KMS-11 (cell line): ENCODE results near the gene ALG3.

ENCODE experiments used
- H2AFZ ChIP-seq: fragments of 200-600 bp; sonication (generic); 2 replicates; pipeline ENCODE4 v1.6.1; 2016; ENCODE audit warnings: antibody characterized with exemption, mixed run types, low read depth
- H3K27ac ChIP-seq: fragments of 200-600 bp; sonication (generic); 2 replicates; pipeline ENCODE4 v1.6.1; 2016; ENCODE audit warnings: mild to moderate bottlenecking, mixed run types
- H3K27me3 ChIP-seq: fragments of 200-600 bp; sonication (generic); 2 replicates; pipeline ENCODE4 v1.6.1; 2017; ENCODE audit warnings: mild to moderate bottlenecking, low read depth, mixed run types, moderate library complexity; ENCODE audit not compliant: insufficient read depth
- H3K36me3 ChIP-seq: fragments of 200-600 bp; sonication (generic); 2 replicates; pipeline ENCODE4 v1.6.1; 2017; ENCODE audit warnings: mild to moderate bottlenecking, mixed run types; ENCODE audit not compliant: insufficient read depth
- H3K4me1 ChIP-seq: fragments of 200-600 bp; sonication (generic); 2 replicates; pipeline ENCODE4 v1.6.1; 2016; ENCODE audit warnings: mild to moderate bottlenecking, low read depth, mixed run types; ENCODE audit not compliant: poor library complexity, severe bottlenecking
- H3K4me2 ChIP-seq: fragments of 200-600 bp; sonication (generic); 2 replicates; pipeline ENCODE4 v1.7.0; 2016; ENCODE audit warnings: mild to moderate bottlenecking, mixed run types
- H3K4me3 ChIP-seq: fragments of 200-600 bp; sonication (generic); IDR thresholded peaks from 2 replicates; pipeline ENCODE4 v1.6.1; 2017; ENCODE audit warnings: low read depth, low read length, mixed read lengths; ENCODE audit not compliant: insufficient read depth
- H3K79me2 ChIP-seq: fragments of 200-600 bp; sonication (generic); 2 replicates; pipeline ENCODE4 v1.6.1; 2016; ENCODE audit warnings: low read depth, mixed run types; ENCODE audit not compliant: insufficient read depth
- H3K9ac ChIP-seq: fragments of 200-600 bp; sonication (generic); 2 replicates; pipeline ENCODE4 v1.6.1; 2016; ENCODE audit warnings: mild to moderate bottlenecking, mixed run types
- H4K20me1 ChIP-seq: fragments of 200-600 bp; sonication (generic); 2 replicates; pipeline ENCODE4 v1.6.1; 2016; ENCODE audit warnings: mild to moderate bottlenecking, mixed run types; ENCODE audit not compliant: insufficient read depth
- TF ChIP-seq, protein P1 (sequence below): fragments of 200-600 bp; sonication (generic); conservative IDR thresholded peaks from 2 replicates; pipeline ENCODE4 v1.6.1; 2017; ENCODE audit warnings: low read depth, mild to moderate bottlenecking, antibody characterized with exemption, low read length, moderate library complexity, mixed read lengths

The ALG3 gene

DNA sequence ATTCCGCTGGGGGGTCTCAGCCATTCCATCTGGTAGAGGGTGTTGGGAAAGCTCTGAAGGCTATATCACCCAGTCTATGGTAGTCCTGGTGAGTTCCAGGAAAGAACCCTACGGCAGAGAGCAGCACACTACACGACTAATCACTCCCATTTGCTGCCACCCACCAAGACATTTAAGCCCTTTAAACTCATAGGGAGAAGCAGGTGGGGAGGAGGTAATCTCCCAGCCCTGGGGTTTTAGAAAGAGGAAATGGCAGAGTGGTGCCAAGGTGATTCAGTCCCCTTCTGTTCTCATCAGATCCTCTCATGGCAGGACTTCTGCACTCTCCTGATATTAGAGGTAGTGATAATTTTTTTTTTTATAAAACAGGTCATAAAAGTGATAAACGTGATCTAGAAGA lies 29.9 kb downstream of the ALG3 start:
- Histone ChIP-seq H3K4me2 (no peak overlapping the region), H3K27ac (no peak overlapping the region), H3K79me2 (no peaks in the 10 kb centered on the region), H2AFZ (no peak overlapping the region), H3K27me3 (no peaks in the 10 kb centered on the region), H4K20me1 (no peaks in the 10 kb centered on the region), H3K36me3 (no peaks in the 10 kb centered on the region), H3K9ac (no peak overlapping the region), H3K4me3 (no peak overlapping the region), H3K4me1 (no peaks in the 10 kb centered on the region)
- TF ChIP-seq, protein P1, sequence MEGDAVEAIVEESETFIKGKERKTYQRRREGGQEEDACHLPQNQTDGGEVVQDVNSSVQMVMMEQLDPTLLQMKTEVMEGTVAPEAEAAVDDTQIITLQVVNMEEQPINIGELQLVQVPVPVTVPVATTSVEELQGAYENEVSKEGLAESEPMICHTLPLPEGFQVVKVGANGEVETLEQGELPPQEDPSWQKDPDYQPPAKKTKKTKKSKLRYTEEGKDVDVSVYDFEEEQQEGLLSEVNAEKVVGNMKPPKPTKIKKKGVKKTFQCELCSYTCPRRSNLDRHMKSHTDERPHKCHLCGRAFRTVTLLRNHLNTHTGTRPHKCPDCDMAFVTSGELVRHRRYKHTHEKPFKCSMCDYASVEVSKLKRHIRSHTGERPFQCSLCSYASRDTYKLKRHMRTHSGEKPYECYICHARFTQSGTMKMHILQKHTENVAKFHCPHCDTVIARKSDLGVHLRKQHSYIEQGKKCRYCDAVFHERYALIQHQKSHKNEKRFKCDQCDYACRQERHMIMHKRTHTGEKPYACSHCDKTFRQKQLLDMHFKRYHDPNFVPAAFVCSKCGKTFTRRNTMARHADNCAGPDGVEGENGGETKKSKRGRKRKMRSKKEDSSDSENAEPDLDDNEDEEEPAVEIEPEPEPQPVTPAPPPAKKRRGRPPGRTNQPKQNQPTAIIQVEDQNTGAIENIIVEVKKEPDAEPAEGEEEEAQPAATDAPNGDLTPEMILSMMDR = no peak

DNA sequence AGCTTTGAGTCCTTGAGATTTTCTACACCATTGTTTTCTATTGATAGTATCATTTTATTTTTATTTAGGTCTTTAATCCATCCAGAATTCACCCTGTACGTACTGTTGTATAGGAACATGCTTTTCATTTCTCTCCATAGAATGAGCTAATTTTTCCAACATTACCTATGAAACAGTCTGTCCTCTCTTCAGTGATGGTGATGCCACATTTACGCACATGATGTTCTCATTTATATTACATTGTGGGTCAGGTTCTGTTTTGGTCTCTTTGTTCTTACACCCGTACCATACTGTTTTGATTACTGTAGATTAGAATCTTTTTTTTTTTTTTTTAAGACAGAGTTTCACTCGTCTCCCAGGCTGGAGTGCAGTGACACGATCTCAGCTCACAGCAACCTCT lies 37.0 kb downstream of the ALG3 start:
- no peak overlapping the region for H2AFZ ChIP-seq
- no peak overlapping the region for H3K9ac ChIP-seq
- no peaks in the 10 kb centered on the region for H3K79me2 ChIP-seq
- H4K20me1 ChIP-seq = no peaks in the 10 kb centered on the region
- no peaks in the 10 kb centered on the region for H3K27me3 ChIP-seq
- H3K4me2 ChIP-seq = no peak overlapping the region
- no peak overlapping the region for H3K27ac ChIP-seq
- H3K36me3 ChIP-seq = no peaks in the 10 kb centered on the region
- no peaks in the 10 kb centered on the region for H3K4me1 ChIP-seq
- TF ChIP-seq, protein P1 = no peak
- H3K4me3 ChIP-seq = no peak overlapping the region

DNA sequence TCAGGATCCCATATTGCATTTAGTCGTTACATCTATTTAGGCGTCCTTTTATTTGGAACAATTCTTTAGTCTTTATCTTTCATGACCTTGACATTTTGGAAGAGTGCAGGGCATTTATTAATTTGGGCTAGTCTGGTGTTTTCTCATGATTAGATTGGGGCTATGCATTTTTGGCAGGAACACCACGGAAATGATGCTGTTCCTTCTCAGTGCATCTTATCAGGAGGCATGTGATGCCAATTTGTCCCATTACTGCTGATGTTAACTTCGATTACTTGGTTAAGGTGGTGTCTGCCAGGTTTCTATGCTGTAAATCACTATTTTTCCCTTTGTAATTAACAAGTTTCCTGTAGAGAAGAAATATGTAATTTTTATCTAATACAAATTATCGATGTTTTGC lies 37.5 kb downstream of the ALG3 start:
- no peaks in the 10 kb centered on the region for H4K20me1 ChIP-seq
- no peak overlapping the region for H3K27ac ChIP-seq
- H3K27me3 ChIP-seq = no peaks in the 10 kb centered on the region
- no peaks in the 10 kb centered on the region for H3K4me1 ChIP-seq
- H3K4me2 ChIP-seq = no peak overlapping the region
- TF ChIP-seq, protein P1 = no peak
- H3K79me2 ChIP-seq = no peaks in the 10 kb centered on the region
- H2AFZ ChIP-seq = no peak overlapping the region
- H3K9ac ChIP-seq = no peak overlapping the region
- no peaks in the 10 kb centered on the region for H3K36me3 ChIP-seq
- no peak overlapping the region for H3K4me3 ChIP-seq

DNA sequence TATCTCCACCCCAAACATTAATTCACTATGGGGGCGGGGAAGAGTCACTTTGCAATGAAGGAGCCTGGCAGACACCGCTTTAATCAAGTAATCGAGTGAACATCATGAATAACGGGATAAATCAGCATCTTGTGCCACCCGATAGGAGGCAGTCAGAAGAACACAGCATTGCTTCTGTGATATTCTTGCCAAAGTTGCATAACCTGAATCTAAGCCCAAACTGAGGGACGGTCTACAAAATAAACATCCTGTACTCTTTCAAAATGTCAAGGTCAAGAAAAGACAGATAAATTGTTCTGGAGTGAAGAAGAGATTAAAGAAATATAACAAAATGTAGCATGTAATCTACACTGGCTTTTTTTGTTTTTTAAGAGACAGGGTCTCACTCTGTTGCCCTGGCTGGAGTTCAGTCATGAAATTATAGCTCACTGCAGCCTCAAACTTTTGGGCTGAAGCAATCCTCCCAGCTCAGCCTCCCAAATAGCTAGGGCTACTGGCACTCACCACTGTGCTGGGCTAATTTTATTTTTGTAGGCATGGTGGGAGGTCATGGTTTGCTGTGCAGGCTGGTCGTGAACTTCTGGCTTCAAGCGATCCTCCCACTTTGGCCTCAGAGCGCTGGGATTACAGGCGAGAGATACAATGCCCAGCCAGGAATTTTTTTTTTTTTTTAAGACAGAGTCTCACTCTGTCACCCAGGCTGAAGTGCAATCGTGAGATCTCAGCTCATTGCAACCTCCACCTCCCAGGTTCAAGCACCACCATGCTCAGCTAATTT lies 39.4 kb downstream of the ALG3 start:
- Histone ChIP-seq H2AFZ (no peak overlapping the region), H3K9ac (no peak overlapping the region), H3K4me2 (no peak overlapping the region), H3K27ac (no peak overlapping the region), H3K79me2 (no peaks in the 10 kb centered on the region), H3K4me1 (no peaks in the 10 kb centered on the region), H3K36me3 (no peaks in the 10 kb centered on the region), H4K20me1 (no peaks in the 10 kb centered on the region), H3K4me3 (no peak overlapping the region), H3K27me3 (no peaks in the 10 kb centered on the region)
- TF ChIP-seq, protein P1 = no peak
